Measurements from ENCODE around the gene SH3RF2.

DNA sequence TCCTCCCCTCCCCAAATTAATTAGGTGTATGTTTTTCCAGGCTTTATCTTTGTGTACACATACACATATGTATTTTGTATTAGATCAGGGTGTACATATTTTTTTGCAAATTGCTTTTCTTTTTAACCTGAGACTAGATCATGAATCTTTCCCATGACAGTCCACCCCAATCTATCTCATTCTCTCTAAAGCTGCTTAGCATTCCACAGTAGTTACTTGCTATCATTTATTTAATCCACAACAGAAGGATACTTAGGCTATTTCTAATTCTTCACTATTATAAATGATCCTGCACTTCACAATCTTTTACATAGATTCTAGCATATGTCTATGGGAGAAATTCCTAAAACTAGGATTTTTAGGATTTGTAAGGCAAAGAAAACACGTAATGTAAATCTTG, 43.9 kb downstream of the SH3RF2 start:
- no peak for TF ChIP-seq EZH2phosphoT487 (IDR thresholded peaks at IDR 0.05; ENCODE audit: borderline replicate concordance, low read depth, low read length)
- TF ChIP-seq CTCF (conservative IDR thresholded peaks at IDR 0.05; ENCODE audit: low read length): no peak

Measured in OCI-LY7 (cell line).